SU-DHL-6 (cell line): Measurements from ENCODE around the gene AGAP1.

ENCODE experiments used
- CTCF ChIP-seq: fragments of 200-600 bp; sonication (generic); IDR thresholded peaks from one replicate; pipeline ENCODE4 v1.5.1; 2017; ENCODE audit warnings: antibody characterized with exemption, mild to moderate bottlenecking, low read length, moderate library complexity; ENCODE audit not compliant: insufficient read depth, poor library complexity, severe bottlenecking
- EZH2phosphoT487 ChIP-seq: fragments of 200-600 bp; sonication (generic), shearing (Covaris generic); conservative IDR thresholded peaks from 2 replicates; pipeline ENCODE4 v1.6.1; 2018; ENCODE audit warnings: mild to moderate bottlenecking, antibody characterized with exemption, low read length, moderate library complexity, mixed read lengths

- no peak for TF ChIP-seq CTCF
- no peak for TF ChIP-seq EZH2phosphoT487
Observed at GRCh38 chr2:235712176-235712575, 218.3 kb downstream of the AGAP1 start.
